ENCODE measurements around the gene SPOCK3. TPM values are rescaled to one million over a fixed set of nuclear protein-coding genes. Genes with fewer than 3 reads are reported as not detected.

The SPOCK3 gene
- total and polyA plus RNA-seq, 2 donors (not counting 3 experiments of a cell fraction or from before 2014, with no cell fraction given), result 0.10 TPM; not detected in 1

DNA sequence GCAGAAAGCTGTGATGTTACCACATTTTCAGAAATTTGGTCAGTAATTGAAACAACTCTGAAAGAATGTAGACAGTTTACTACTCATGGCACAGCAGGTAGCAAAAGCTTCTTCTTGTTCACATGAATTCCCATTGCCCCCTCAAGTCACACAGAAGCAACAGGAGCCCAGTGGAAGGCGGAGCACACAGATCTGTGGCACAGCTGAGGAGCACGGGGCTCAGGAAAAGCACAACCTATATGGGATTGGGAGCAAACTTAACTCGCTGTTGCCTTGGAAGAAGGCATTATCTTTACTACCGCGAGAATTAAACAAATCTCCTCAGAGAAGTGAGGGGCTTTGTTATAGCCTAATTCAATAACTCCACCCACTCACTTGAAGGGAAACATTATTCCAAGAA, 358.5 kb downstream of the SPOCK3 start:
- H2AFZ ChIP-seq (ENCODE audit: low read depth, low read length), result no peak overlapping the region
- TF ChIP-seq EZH2 (IDR thresholded peaks at IDR 0.05; ENCODE audit: borderline replicate concordance, low read depth, low read length, severe bottlenecking), result no peak
- TF ChIP-seq FOS (IDR thresholded peaks at IDR 0.05; ENCODE audit: borderline replicate concordance, insufficient read depth, low read length), result no peak
- TF ChIP-seq, protein P1, sequence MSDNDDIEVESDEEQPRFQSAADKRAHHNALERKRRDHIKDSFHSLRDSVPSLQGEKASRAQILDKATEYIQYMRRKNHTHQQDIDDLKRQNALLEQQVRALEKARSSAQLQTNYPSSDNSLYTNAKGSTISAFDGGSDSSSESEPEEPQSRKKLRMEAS (IDR thresholded peaks at IDR 0.05; ENCODE audit: insufficient read depth, insufficient read length), result no peak
- no peak for TF ChIP-seq POLR2A (IDR thresholded peaks at IDR 0.05; ENCODE audit: low read depth, low read length)
- DNase-seq (ENCODE audit: low read depth, low spot score) (no peak), FAIRE-seq (no peak)
- H3K9me1 ChIP-seq (replicated peaks; ENCODE audit: control insufficient read depth, extremely low read depth, insufficient read depth, low read length), result no peaks in the 10 kb centered on the region
- H3K9me3 ChIP-seq (replicated peaks; ENCODE audit: control insufficient read depth, insufficient read depth, low read length), result no peaks in the 10 kb centered on the region
- H3K4me3 ChIP-seq (replicated peaks in 1 of 3; ENCODE audit: insufficient read depth in 1 of 3, low read depth in 1 of 3, low read length in 3 of 3), result no peak overlapping the region
- no peaks in the 10 kb centered on the region for H3K27me3 ChIP-seq (ENCODE audit: control insufficient read depth in 2 of 2, insufficient read depth in 2 of 2, low read length in 2 of 2)
- BruUV-seq (replicated peaks), result no TSS peak
- ChIA-PET CTCF (no interaction called here), POLR2A (no interaction called here)
- H3K4me2 ChIP-seq (ENCODE audit: insufficient read depth, low read length), result no peak overlapping the region
- no peaks in the 10 kb centered on the region for H3K36me3 ChIP-seq (ENCODE audit: control insufficient read depth in 2 of 2, extremely low read depth in 1 of 2, insufficient read depth in 2 of 2, low read length in 2 of 2)
- intact Hi-C loops (cut with micrococcal nuclease) (no loop called here), dilution Hi-C loops (cut with MboI; ENCODE audit: extremely low pct_ligation_motif_present, low sequenced_read_pairs) (no loop called here)
- H3K27ac ChIP-seq (ENCODE audit: insufficient read depth, low read depth, low read length), result no peak overlapping the region
- no peak overlapping the region for H3K9ac ChIP-seq (replicated peaks; ENCODE audit: extremely low read depth, insufficient read depth, low read length)
- no peaks in the 10 kb centered on the region for H4K20me1 ChIP-seq (replicated peaks; ENCODE audit: control insufficient read depth, extremely low read depth, insufficient read depth, low read length)
- no peaks in the 10 kb centered on the region for H3K4me1 ChIP-seq (ENCODE audit: control insufficient read depth, extremely low read depth, insufficient read depth, low read length)
- no peaks in the 10 kb centered on the region for H3K79me2 ChIP-seq (ENCODE audit: control insufficient read depth, insufficient read depth, low read length)

DNA sequence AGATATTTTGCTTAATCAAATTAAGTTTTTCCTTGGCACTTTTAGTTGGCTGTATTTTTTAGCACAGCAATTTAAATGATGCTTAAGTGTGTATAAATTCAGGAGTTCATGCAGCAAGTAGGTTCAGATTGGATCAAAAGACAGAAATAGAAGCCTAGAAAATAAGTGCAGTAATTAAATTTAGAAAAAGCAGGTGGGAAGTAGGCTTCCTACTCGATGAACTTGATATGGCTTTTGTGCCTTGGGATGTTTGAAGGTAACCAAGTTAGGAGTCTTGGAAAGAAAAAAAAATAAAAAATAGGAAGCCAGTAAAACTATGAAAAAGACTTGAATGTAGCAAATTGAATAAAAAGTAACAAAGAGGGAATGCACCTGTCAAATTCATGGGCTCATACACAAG, 372.3 kb downstream of the SPOCK3 start:
- POLR2A ChIA-PET, result no interaction called here
- Histone ChIP-seq H3K9me3 (replicated peaks; ENCODE audit: control insufficient read depth, insufficient read depth, low read length) (no peaks in the 10 kb centered on the region), H3K9ac (replicated peaks; ENCODE audit: extremely low read depth, insufficient read depth, low read length) (no peak overlapping the region), H3K79me2 (ENCODE audit: control insufficient read depth, insufficient read depth, low read length) (no peaks in the 10 kb centered on the region), H3K4me3 (replicated peaks in 1 of 3; ENCODE audit: insufficient read depth in 1 of 3, low read depth in 1 of 3, low read length in 3 of 3) (no peak overlapping the region), H3K4me1 (ENCODE audit: control insufficient read depth, extremely low read depth, insufficient read depth, low read length) (no peaks in the 10 kb centered on the region), H2AFZ (ENCODE audit: low read depth, low read length) (no peak overlapping the region), H4K20me1 (replicated peaks; ENCODE audit: control insufficient read depth, extremely low read depth, insufficient read depth, low read length) (no peaks in the 10 kb centered on the region), H3K27ac (ENCODE audit: insufficient read depth, low read depth, low read length) (no peak overlapping the region), H3K9me1 (replicated peaks; ENCODE audit: control insufficient read depth, extremely low read depth, insufficient read depth, low read length) (no peaks in the 10 kb centered on the region), H3K36me3 (ENCODE audit: control insufficient read depth in 2 of 2, extremely low read depth in 1 of 2, insufficient read depth in 2 of 2, low read length in 2 of 2) (no peaks in the 10 kb centered on the region), H3K4me2 (ENCODE audit: insufficient read depth, low read length) (no peak overlapping the region), H3K27me3 (ENCODE audit: control insufficient read depth in 2 of 2, insufficient read depth in 2 of 2, low read length in 2 of 2) (no peaks in the 10 kb centered on the region)
- dilution Hi-C loops (cut with MboI; ENCODE audit: extremely low pct_ligation_motif_present, low sequenced_read_pairs), result no loop called here
- DNase-seq (ENCODE audit: low read depth, low spot score), result no peak
- FAIRE-seq, result no peak
- TF ChIP-seq JUN (IDR thresholded peaks at IDR 0.05; ENCODE audit: borderline replicate concordance, insufficient read depth, insufficient read length, low read depth), result no peak
- TF ChIP-seq, protein P2, sequence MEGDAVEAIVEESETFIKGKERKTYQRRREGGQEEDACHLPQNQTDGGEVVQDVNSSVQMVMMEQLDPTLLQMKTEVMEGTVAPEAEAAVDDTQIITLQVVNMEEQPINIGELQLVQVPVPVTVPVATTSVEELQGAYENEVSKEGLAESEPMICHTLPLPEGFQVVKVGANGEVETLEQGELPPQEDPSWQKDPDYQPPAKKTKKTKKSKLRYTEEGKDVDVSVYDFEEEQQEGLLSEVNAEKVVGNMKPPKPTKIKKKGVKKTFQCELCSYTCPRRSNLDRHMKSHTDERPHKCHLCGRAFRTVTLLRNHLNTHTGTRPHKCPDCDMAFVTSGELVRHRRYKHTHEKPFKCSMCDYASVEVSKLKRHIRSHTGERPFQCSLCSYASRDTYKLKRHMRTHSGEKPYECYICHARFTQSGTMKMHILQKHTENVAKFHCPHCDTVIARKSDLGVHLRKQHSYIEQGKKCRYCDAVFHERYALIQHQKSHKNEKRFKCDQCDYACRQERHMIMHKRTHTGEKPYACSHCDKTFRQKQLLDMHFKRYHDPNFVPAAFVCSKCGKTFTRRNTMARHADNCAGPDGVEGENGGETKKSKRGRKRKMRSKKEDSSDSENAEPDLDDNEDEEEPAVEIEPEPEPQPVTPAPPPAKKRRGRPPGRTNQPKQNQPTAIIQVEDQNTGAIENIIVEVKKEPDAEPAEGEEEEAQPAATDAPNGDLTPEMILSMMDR (IDR thresholded peaks at IDR 0.05; ENCODE audit: extremely low read depth in 1 of 2, insufficient read depth in 1 of 2, low read depth in 1 of 2, low read length in 2 of 2), result no peak
- TF ChIP-seq GATA2 (IDR thresholded peaks at IDR 0.05; ENCODE audit: insufficient read depth, insufficient read length, low read depth, low read length), result no peak
- TF ChIP-seq MYC (IDR thresholded peaks at IDR 0.05; ENCODE audit: low read depth, low read length), result no peak
- TF ChIP-seq POLR2AphosphoS5 (IDR thresholded peaks at IDR 0.05; ENCODE audit: insufficient read depth, low read depth, low read length), result no peak
- no peak for TF ChIP-seq FOS (IDR thresholded peaks at IDR 0.05; ENCODE audit: borderline replicate concordance, insufficient read depth, low read length)
- TF ChIP-seq EZH2 (IDR thresholded peaks at IDR 0.05; ENCODE audit: borderline replicate concordance, low read depth, low read length, severe bottlenecking), result no peak
- TF ChIP-seq, protein P1 (IDR thresholded peaks at IDR 0.05; ENCODE audit: insufficient read depth, insufficient read length), result no peak
- TF ChIP-seq POLR2A (IDR thresholded peaks at IDR 0.05; ENCODE audit: low read depth, low read length), result no peak
- intact Hi-C loops (cut with micrococcal nuclease), result no loop called here
- no TSS peak for BruUV-seq (replicated peaks)
- CTCF ChIA-PET, result no interaction called here
